Smooth muscle cell (in vitro differentiated cells): ENCODE measurements around the gene ARF3. TPM values are rescaled to one million over a fixed set of nuclear protein-coding genes. Genes with fewer than 3 reads are reported as not detected.

Source experiments
- DNase-seq: peaks from one replicate; lab custom pipeline; 2025; ENCODE audit not compliant: unreplicated experiment; lab: John Stamatoyannopoulos, UW
- H2AFZ ChIP-seq: fragments of 200-600 bp; sonication (generic); 2 replicates; pipeline ENCODE4 v1.6.0; 2016; ENCODE audit warnings: antibody characterized with exemption, low read depth, mild to moderate bottlenecking
- H3F3A ChIP-seq: fragments of 200-600 bp; sonication (generic); 2 replicates; pipeline ENCODE4 v1.6.0; 2017; ENCODE audit warnings: antibody characterized with exemption, low read depth
- H3K27ac ChIP-seq: fragments of 200-600 bp; sonication (generic); 2 replicates; pipeline ENCODE4 v1.5.1; 2016; ENCODE audit warnings: low read depth, mild to moderate bottlenecking
- H3K27me3 ChIP-seq: fragments of 200-600 bp; sonication (generic); 2 replicates; pipeline ENCODE4 v1.6.1; 2016; ENCODE audit warnings: low read depth, mild to moderate bottlenecking
- H3K36me3 ChIP-seq: fragments of 200-600 bp; sonication (generic); 2 replicates; pipeline ENCODE4 v1.5.1; 2016; ENCODE audit warnings: low read depth
- H3K4me1 ChIP-seq: fragments of 200-600 bp; sonication (generic); 2 replicates; pipeline ENCODE4 v1.5.1; 2016; ENCODE audit warnings: low read depth
- H3K4me2 ChIP-seq: fragments of 200-600 bp; sonication (generic); 2 replicates; pipeline ENCODE4 v1.6.0; 2016; ENCODE audit warnings: mild to moderate bottlenecking
- H3K4me3 ChIP-seq: fragments of 200-600 bp; sonication (generic); 2 replicates; pipeline ENCODE4 v1.5.1; 2016; ENCODE audit warnings: mild to moderate bottlenecking
- H3K79me2 ChIP-seq: fragments of 200-600 bp; sonication (generic); 2 replicates; pipeline ENCODE4 v1.6.0; 2016; ENCODE audit warnings: low read depth, mild to moderate bottlenecking
- H3K9ac ChIP-seq: fragments of 200-600 bp; sonication (generic); 2 replicates; pipeline ENCODE4 v1.6.0; 2016; ENCODE audit warnings: low read depth
- H3K9me3 ChIP-seq: fragments of 200-600 bp; sonication (generic); replicated peaks from 2 replicates; pipeline ENCODE4 v1.5.1; 2016; ENCODE audit warnings: low read depth
- H4K20me1 ChIP-seq: fragments of 200-600 bp; sonication (generic); 2 replicates; pipeline ENCODE4 v1.6.0; 2016; ENCODE audit warnings: low read depth
- CTCF ChIP-seq: fragments of 200-600 bp; sonication (generic); IDR thresholded peaks from 2 replicates; pipeline ENCODE4 v1.5.1; 2017; ENCODE audit warnings: borderline replicate concordance, mild to moderate bottlenecking, antibody characterized with exemption; ENCODE audit not compliant: insufficient read depth, poor library complexity, severe bottlenecking
- WGBS: methylation state at CpG from one replicate; pipeline ENCODE4 v1.1.7; 2016; ENCODE audit warnings: low lambda C conversion rate; 5-methylcytosine and 5-hydroxymethylcytosine counted together
- polyA plus RNA-seq: library from polyadenylated mRNA; unstranded; fragments of >200 nt; fragmentation: Nextera tagmentation; extraction: Ambion mirVana; gene quantifications from 2 replicates; pipeline ENCODE4 v1.2.1, GENCODE V29; 2016
- total RNA-seq: library from RNA; depleted of rRNA; stranded (reverse); fragments of >200 nt; gene quantifications from 2 replicates; pipeline ENCODE4 v1.2.3, GENCODE V29; 2014

ARF3 gene
- total and polyA plus RNA-seq, 2 experiments from 2014 or later, result 59.9 to 67.7 TPM

- Histone ChIP-seq H3K4me1 (no peaks in the 10 kb centered on the region), H3K79me2 (no peaks in the 10 kb centered on the region), H2AFZ (no peak overlapping the region), H3F3A (no peaks in the 10 kb centered on the region), H3K4me2 (no peak overlapping the region), H3K4me3 (no peak overlapping the region), H3K36me3 (no peaks in the 10 kb centered on the region), H4K20me1 (no peaks in the 10 kb centered on the region), H3K9ac (no peak overlapping the region), H3K27me3 (peaks cover 71% of the 10 kb centered on the region), H3K27ac (no peak overlapping the region), H3K9me3 (no peaks in the 10 kb centered on the region)
- no peak for TF ChIP-seq CTCF
- WGBS, result 77% methylated on average over 16 of the region's 23 CpGs
- DNase-seq, result no peak
These were observed 29.5 kb upstream of the ARF3 start for GRCh38 chr12:48986720-48987291.

- DNase-seq, result no peak
- H3F3A ChIP-seq, result no peaks in the 10 kb centered on the region
- H3K27me3 ChIP-seq, result peaks cover 80% of the 10 kb centered on the region
- H4K20me1 ChIP-seq, result no peaks in the 10 kb centered on the region
- H3K9me3 ChIP-seq, result no peaks in the 10 kb centered on the region
- H3K27ac ChIP-seq, result no peak overlapping the region
- 81% methylated on average over 2 of the region's 2 CpGs for WGBS
- no peaks in the 10 kb centered on the region for H3K36me3 ChIP-seq
- no peak overlapping the region for H3K4me3 ChIP-seq
- no peak for TF ChIP-seq CTCF
- H3K79me2 ChIP-seq, result no peaks in the 10 kb centered on the region
- no peak overlapping the region for H3K9ac ChIP-seq
- H3K4me2 ChIP-seq, result no peak overlapping the region
- no peak overlapping the region for H2AFZ ChIP-seq
- H3K4me1 ChIP-seq, result no peaks in the 10 kb centered on the region
These were observed 28.6 kb upstream of the ARF3 start for GRCh38 chr12:48985901-48986300.

- H4K20me1 ChIP-seq, result no peaks in the 10 kb centered on the region
- no peak overlapping the region for H2AFZ ChIP-seq
- TF ChIP-seq CTCF, result no peak
- H3K9me3 ChIP-seq, result no peaks in the 10 kb centered on the region
- H3K27ac ChIP-seq, result no peak overlapping the region
- no peaks in the 10 kb centered on the region for H3K36me3 ChIP-seq
- no peaks in the 10 kb centered on the region for H3F3A ChIP-seq
- DNase-seq, result no peak
- no peak overlapping the region for H3K9ac ChIP-seq
- H3K4me1 ChIP-seq, result peaks cover 1% of the 10 kb centered on the region
- no peak overlapping the region for H3K4me2 ChIP-seq
- H3K79me2 ChIP-seq, result no peaks in the 10 kb centered on the region
- peaks cover 84% of the 10 kb centered on the region for H3K27me3 ChIP-seq
- H3K4me3 ChIP-seq, result no peak overlapping the region
- 31% methylated on average over 9 of the region's 10 CpGs for WGBS
These were observed 28.2 kb upstream of the ARF3 start for GRCh38 chr12:48985475-48985897.
